OCI-LY7 (cell line): ENCODE measurements around the gene GPLD1.

Source experiments
- CTCF ChIP-seq: fragments of 200-600 bp; sonication (generic); conservative IDR thresholded peaks from 2 replicates; pipeline ENCODE4 v1.5.1; 2014; ENCODE audit warnings: mild to moderate bottlenecking, antibody characterized with exemption, low read length, moderate library complexity, mixed read lengths
- EZH2phosphoT487 ChIP-seq: fragments of 200-600 bp; sonication (generic); IDR thresholded peaks from 2 replicates; pipeline ENCODE4 v1.6.1; 2018; ENCODE audit warnings: low read depth, borderline replicate concordance, mild to moderate bottlenecking, mixed run types, antibody characterized with exemption, low read length, moderate library complexity, mixed read lengths

- no peak for TF ChIP-seq CTCF
- no peak for TF ChIP-seq EZH2phosphoT487
These were observed 7.9 kb downstream of the GPLD1 start for GRCh38 chr6:24481449-24481848.
